ENCODE results near the gene RUFY4. TPM values are rescaled to one million over a fixed set of nuclear protein-coding genes. Genes with fewer than 3 reads are reported as not detected.

The RUFY4 gene
- total RNA-seq, 2 donors from 2014 or later: 0.12 TPM; not detected in 1

- H3K4me3 ChIP-seq: no peak overlapping the region
- no peak overlapping the region for H3K27ac ChIP-seq
- H3K27me3 ChIP-seq: no peaks in the 10 kb centered on the region
- TF ChIP-seq CTCF (IDR thresholded peaks at IDR 0.05): no peak
- DNase-seq (ENCODE audit: low spot score): no peak
- H3K4me1 ChIP-seq: no peaks in the 10 kb centered on the region
- no peaks in the 10 kb centered on the region for H3K36me3 ChIP-seq
- peaks cover 0 to 30% of the 10 kb centered on the region in 2 donors for H3K9me3 ChIP-seq
Measured at GRCh38 chr2:218123986-218124385, 54.9 kb downstream of the RUFY4 start.

GRCh38 chr2:218125095-218125494 is 56.0 kb downstream of the RUFY4 start:
- Histone ChIP-seq H3K9me3 (peaks cover 0 to 28% of the 10 kb centered on the region in 2 donors), H3K27ac (no peak overlapping the region), H3K4me1 (no peaks in the 10 kb centered on the region), H3K27me3 (no peaks in the 10 kb centered on the region), H3K4me3 (no peak overlapping the region), H3K36me3 (no peaks in the 10 kb centered on the region)
- no peak for TF ChIP-seq CTCF (IDR thresholded peaks at IDR 0.05)
- no peak for DNase-seq (ENCODE audit: low spot score)

GRCh38 chr2:218125626-218126080 is 56.6 kb downstream of the RUFY4 start, which contains the start of gene CXCR2:
TSS of gene CXCR2 (plus strand) at chr2:218126028. CDS start at chr2:218134802, 8,774 bp downstream.
- H3K36me3 ChIP-seq: no peaks in the 10 kb centered on the region
- no peak for DNase-seq (ENCODE audit: low spot score)

GRCh38 chr2:218127929-218128455 is 58.9 kb downstream of the RUFY4 start:
- DNase-seq (ENCODE audit: low spot score): no peak
- H3K36me3 ChIP-seq: no peaks in the 10 kb centered on the region
- no peak for TF ChIP-seq CTCF (IDR thresholded peaks at IDR 0.05)
- no peaks in the 10 kb centered on the region for H3K4me1 ChIP-seq
- H3K27ac ChIP-seq: no peak overlapping the region
- H3K27me3 ChIP-seq: no peaks in the 10 kb centered on the region
- H3K9me3 ChIP-seq: peaks cover 0 to 1% of the 10 kb centered on the region in 2 donors
- H3K4me3 ChIP-seq: no peak overlapping the region

More at GRCh38 chr2:218125626-218126080, 56.6 kb downstream of the RUFY4 start, which contains the start of gene CXCR2:
- Histone ChIP-seq H3K4me3 (no peak within 1 kb of the TSS), H3K27me3 (no peaks in the 10 kb centered on the region), H3K4me1 (no peaks in the 10 kb centered on the region), H3K27ac (no peak within 1 kb of the TSS), H3K9me3 (peaks cover 0 to 23% of the 10 kb centered on the region in 2 donors)
- no peak for TF ChIP-seq CTCF (IDR thresholded peaks at IDR 0.05)

- no peaks in the 10 kb centered on the region for H3K9me3 ChIP-seq
- H3K4me1 ChIP-seq: no peaks in the 10 kb centered on the region
- no peaks in the 10 kb centered on the region for H3K27me3 ChIP-seq
- H3K36me3 ChIP-seq: no peaks in the 10 kb centered on the region
- H3K27ac ChIP-seq: no peak overlapping the region
- H3K4me3 ChIP-seq: no peak overlapping the region
- DNase-seq (ENCODE audit: low spot score): no peak
- no peak for TF ChIP-seq CTCF (IDR thresholded peaks at IDR 0.05)
Measured at GRCh38 chr2:218128781-218129457, 59.9 kb downstream of the RUFY4 start.
